DMS114 treated with DMSO at 0.1 percent for 48 hours (cell line): ENCODE results near the gene RPP25.
A peak's percentile ranks its signal among the peaks of the same experiment; 100 is the strongest.

Experiments
- DNase-seq: peaks from one replicate; lab custom pipeline; 2025; ENCODE audit not compliant: unreplicated experiment; lab: John Stamatoyannopoulos, UW

The RPP25 gene, protein sequence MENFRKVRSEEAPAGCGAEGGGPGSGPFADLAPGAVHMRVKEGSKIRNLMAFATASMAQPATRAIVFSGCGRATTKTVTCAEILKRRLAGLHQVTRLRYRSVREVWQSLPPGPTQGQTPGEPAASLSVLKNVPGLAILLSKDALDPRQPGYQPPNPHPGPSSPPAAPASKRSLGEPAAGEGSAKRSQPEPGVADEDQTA

DNA sequence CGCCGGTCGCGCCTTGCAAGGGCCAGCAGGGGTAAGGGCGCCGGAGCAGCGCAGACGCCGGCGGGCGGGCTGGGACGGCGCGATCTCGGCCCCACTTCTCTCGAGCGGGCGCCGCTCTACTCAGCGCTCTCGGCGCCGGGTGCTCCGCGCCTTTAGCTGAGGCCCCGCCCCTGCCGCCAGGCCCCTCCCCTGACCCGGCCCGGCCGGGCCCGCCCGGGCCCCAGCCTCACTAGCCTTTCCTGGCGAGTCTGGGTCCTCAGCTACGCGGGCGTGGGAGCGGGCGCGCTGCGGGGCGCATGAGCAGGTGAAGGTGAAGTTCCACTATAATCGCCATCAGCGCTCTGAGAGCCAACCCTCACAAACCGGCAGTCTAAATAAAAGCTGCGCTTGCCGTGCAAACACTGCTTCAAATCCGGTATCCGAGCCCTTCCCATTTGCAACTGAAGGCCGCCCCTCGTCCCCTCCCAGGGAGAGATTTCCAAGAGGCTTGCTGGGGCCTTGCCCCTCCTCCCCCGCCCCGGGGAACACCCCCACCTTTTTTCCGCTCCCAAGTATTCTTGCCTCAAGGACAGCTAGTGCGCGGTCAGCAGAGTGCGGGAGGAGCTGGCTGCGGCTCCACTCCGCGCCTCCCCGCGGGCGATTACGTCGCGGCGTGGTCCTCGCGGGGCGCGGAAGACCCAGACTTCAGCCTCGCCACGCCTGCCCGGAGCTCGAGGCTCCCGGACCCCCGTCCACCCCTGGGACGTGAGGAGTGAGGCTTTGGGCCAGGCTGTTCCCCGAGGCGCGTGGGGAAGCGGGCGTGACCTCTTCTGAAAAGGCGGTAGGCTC, at the start of gene RPP25:
Gene RPP25, minus strand, starts transcription at position 125 of the 828 bp plus-strand sequence. CDS start 189 bp downstream, outside the sequence.
- DNase-seq = peak; percentile 83

- no peak for DNase-seq
These were observed 45.8 kb upstream of the RPP25 start for GRCh38 chr15:75002398-75002797.

DNA sequence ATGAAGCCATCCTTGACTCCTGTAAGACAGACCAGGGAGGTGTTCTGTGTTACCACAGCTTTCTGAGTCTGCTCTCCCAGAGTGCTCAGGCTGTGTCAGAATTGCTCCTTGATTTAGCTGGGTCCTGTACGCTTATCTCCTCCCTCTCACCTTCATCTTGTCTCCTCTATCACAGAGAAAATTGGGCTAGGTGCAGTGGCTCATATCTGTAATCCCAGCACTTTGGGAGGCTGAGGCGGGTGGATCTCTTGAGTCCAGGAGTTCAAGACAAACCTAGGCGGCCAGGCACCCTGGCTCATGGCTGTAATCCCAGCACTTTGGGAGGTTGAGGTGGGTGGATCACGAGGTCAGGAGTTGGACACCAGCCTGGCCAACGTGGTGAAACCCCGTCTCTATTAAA, 44.7 kb upstream of the RPP25 start:
- no peak for DNase-seq

DNA sequence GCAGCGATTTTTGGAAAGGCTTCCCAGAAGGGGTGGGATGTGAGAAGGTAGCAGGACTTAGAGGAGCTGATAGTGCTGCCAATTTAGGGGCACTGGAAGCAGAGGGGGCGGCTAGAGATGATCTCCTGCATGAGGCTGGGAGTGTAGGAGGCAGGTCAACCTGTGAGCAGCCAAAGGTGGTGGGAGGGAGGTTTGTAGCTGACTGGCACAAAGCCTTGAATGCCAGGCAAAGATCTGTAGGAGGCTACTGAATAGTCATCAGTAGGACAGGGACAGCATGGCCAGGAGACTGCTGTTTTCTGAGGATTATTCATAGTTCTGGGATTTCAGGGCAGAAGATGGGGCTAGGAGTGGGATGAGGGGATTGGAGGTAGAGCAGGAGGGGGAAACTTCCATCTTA, 41.0 kb upstream of the RPP25 start:
- no peak for DNase-seq

GRCh38 chr15:74997141-74997540, 40.6 kb upstream of the RPP25 start:
- DNase-seq = no peak

DNA sequence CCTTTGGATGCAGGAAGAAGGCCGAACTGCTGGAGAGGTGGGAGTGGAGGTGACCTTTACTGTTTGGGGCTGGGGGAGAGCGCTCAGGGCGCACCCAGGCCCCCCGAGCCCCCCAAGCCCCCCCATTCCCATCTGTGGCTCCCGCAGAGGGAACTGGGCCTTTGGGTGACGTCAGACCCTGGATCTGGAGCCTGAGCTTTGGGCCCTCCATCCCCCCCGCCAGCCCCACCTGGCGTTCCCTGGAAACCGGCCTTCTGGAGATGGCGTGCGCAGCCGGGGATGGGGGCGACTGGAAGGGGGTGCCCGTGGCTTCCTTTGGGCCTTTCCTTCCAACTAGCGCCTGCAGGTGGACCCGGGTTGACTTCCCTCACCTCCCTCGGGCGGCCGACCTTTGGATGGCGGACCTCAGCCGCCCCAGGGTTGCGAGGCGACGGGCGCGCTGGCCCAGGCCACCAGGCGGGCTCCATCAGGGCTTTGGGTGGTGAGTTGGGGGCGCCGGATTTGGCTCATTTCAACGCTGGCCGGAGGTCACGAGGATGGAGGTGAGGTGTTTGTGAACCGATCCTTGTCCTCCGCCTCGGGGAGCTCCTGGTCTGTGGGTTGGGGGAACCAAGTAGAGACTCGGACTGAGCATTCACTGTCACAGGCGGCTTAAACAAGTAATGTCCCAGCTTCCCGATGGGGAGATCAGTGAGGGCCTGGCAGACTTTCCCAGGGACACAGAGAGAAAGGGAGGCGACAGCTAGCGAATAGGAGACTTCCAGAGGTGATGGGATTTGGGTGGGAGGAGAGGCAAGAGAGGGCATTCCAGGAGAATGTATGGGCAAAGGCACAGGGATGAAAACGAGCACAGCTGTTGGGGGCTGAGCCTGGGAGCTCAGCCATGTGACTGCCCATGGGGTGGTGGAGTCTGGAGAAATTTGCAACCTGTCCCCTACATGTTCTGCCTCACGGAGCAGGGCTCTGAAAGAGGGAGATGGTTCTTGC, 39.5 kb upstream of the RPP25 start:
- no peak for DNase-seq

GRCh38 chr15:74995182-74995778, 38.7 kb upstream of the RPP25 start, which contains the start of gene SCAMP5:
TSS of gene SCAMP5 (plus strand) at chr15:74995563. CDS start at chr15:75011840, 16,277 bp downstream.
- peak; percentile 86 for DNase-seq

- no peak for DNase-seq
These were observed 38.1 kb upstream of the RPP25 start for GRCh38 chr15:74994685-74995084.

GRCh38 chr15:74994236-74994635, 37.7 kb upstream of the RPP25 start:
- DNase-seq = no peak

- DNase-seq = no peak
These were observed 36.0 kb upstream of the RPP25 start for GRCh38 chr15:74992619-74993018.

DNA sequence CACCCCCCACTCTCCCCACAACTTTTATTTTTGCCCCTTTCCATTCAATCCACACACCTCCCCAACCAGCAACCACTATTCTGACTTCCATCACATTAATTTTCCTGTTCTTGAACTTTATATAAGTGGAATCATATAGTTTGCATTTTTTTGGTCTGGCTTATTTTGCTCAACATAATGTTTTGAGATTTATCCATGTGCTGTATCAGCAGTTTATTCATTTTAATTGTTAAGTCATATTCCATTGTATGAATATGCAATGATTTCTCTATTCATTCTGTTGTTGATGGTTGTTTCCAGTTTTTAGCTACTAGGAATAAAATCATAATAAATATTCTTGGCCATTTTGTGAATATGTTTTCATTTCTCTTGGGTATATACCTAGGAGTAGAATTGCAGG, 33.0 kb upstream of the RPP25 start:
- no peak for DNase-seq

GRCh38 chr15:74988007-74988800, 31.6 kb upstream of the RPP25 start:
- DNase-seq = peak; percentile 50

DNA sequence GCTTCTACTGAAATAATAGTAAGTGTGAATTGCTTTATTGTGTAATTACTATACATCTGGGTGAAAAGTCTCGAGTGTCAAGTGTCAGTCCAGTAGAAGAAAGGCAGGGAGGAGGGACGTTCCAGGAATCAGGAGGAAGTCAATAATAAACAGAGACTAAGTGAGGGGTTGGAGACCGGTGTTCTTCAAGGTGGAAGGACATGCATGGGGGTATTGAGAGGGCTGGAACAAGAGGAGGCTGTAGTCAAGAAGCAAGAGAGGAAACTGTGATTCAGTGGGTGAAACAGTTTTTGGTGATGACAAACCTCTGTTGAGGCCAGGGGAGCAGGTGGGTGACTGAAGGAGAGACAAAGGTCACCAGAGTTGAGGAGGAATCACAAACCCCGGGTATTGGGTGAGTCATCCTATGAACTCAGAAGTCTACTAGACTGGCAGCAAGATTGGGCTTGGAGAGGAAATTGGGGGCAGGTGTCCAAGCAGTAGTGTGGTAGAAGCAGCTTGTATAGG, 27.2 kb upstream of the RPP25 start:
- no peak for DNase-seq

- no peak for DNase-seq
These were observed 25.6 kb upstream of the RPP25 start for GRCh38 chr15:74982183-74982582.

- DNase-seq = no peak
These were observed 21.9 kb upstream of the RPP25 start for GRCh38 chr15:74978503-74978902.

DNA sequence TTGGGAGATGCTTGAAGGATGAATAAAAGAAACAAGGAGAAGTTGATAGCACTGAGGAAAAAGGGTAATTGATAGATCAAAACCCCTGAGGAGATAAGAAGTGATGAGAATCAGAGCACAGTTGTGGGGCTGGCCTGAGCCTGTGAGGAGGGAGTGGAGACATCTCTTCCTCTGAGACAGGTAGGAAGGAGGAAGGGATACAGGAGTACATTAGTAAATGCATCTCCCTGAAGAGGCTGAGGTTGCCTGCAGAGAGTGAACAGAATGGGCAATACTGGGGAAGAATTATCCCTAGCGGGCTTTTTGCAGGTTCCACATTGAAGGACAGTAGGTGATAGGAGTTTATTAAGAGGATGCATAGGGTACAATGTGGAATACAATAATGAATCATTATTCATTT, 21.5 kb upstream of the RPP25 start:
- DNase-seq = no peak

- DNase-seq = no peak
These were observed 21.0 kb upstream of the RPP25 start for GRCh38 chr15:74977599-74977998.

- DNase-seq = no peak
These were observed 19.6 kb upstream of the RPP25 start for GRCh38 chr15:74976159-74976558.

DNA sequence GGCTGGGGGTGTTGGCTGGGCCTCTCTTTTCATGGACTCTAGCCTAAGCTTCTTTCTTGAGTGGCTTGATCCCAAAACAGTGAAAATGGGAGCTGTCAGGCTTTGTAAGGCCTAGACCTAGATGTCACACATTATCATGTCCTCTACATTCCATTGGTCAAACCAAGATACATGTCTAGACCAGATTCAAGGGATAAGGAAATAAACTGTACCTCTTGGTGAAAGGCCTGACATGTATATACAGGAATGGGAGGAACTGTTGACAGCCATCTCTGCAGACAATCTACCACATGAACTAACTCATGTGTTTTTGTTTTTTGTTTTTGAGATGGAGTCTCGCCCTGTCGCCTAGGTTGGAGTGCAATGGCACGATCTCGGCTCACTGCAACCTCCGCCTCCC, 11.1 kb upstream of the RPP25 start:
- no peak for DNase-seq

DNA sequence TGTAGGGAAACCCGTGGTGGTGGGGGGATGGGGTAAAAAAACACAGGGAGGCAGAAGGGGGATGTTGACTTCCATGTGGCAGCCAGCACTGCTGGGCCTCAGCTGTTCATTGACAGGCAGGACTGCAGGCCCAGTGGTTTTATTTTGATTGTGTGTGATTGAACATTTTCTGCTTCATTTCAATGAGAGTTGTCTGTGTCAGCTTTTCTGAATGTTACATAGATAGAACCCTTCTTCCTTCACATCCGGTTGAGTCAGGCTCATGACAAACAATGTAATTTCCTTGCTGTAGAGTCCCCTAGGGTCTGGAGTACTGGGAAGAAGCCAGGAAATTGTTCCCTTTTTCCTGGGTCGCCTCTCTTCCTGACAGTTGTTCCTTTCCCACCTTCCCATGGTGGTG, 8.2 kb upstream of the RPP25 start:
- DNase-seq = no peak
